ENCODE results near the gene TMEM234.

DNA sequence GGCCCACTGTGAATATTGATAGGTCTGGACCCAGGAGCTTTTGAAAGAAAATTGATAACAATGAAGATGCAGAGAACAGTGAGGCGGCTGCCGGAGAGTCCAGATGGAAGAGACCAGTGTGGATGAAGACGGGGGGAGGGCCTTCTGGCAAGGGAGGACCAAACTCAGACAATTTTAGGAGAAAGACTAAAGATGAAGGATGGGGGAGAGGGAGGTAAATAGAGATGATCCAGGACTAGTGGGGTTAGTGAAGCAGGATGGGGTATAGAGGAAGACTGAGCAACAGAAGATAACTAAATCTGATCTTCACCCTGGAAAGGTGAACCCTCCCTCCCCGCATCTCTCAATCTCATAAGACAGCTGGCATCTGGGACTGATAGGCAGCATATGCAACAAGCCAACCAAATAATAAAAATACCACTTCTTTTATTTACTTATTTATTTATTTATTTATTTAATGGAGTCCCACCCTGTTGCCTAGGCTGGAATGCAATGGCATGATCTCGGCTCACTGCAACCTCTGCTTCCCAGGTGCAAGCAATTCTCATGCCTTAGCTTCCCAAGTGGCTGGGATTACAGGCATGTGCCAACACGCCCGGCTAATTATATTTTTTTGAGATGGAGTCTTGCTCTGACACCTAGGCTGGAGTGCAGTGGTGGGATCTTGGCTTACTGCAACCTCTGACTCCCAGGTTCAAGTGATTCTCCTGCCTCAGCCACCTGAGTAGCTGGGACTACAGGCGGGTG is 10.6 kb upstream of the TMEM234 start:
- TF ChIP-seq, protein P1, sequence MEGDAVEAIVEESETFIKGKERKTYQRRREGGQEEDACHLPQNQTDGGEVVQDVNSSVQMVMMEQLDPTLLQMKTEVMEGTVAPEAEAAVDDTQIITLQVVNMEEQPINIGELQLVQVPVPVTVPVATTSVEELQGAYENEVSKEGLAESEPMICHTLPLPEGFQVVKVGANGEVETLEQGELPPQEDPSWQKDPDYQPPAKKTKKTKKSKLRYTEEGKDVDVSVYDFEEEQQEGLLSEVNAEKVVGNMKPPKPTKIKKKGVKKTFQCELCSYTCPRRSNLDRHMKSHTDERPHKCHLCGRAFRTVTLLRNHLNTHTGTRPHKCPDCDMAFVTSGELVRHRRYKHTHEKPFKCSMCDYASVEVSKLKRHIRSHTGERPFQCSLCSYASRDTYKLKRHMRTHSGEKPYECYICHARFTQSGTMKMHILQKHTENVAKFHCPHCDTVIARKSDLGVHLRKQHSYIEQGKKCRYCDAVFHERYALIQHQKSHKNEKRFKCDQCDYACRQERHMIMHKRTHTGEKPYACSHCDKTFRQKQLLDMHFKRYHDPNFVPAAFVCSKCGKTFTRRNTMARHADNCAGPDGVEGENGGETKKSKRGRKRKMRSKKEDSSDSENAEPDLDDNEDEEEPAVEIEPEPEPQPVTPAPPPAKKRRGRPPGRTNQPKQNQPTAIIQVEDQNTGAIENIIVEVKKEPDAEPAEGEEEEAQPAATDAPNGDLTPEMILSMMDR (IDR thresholded peaks at IDR 0.05 in 2 of 3, conservative IDR thresholded peaks at IDR 0.05 in 1 of 3; ENCODE audit: control insufficient read depth in 2 of 3, extremely low read depth in 1 of 3, insufficient read depth in 1 of 3, low read depth in 3 of 3, low read length in 3 of 3): no peak
- TF ChIP-seq MEF2A (IDR thresholded peaks at IDR 0.05; ENCODE audit: insufficient read depth, low read depth, low read length) (no peak), RELA (IDR thresholded peaks at IDR 0.05; ENCODE audit: borderline replicate concordance, partially characterized antibody) (no peak)

Measured in GM12878 (cell line).